Inflammatory macrophage treated with lipopolysaccharide for 1 hour (primary cell): Measurements from ENCODE around the gene RC3H2.
A peak's percentile ranks its signal among the peaks of the same experiment; 100 is the strongest.
"Not testable (repeated sequence)": the region's sequence is repeated elsewhere in the genome, so short reads cannot be mapped to it uniquely, and the experiment has no call there.

Experiments used
- DNase-seq, 2 donors: peaks; one replicate each; pipeline ENCODE4 v3.0.0-alpha.2; 2020 to 2022

RC3H2 gene

DNA sequence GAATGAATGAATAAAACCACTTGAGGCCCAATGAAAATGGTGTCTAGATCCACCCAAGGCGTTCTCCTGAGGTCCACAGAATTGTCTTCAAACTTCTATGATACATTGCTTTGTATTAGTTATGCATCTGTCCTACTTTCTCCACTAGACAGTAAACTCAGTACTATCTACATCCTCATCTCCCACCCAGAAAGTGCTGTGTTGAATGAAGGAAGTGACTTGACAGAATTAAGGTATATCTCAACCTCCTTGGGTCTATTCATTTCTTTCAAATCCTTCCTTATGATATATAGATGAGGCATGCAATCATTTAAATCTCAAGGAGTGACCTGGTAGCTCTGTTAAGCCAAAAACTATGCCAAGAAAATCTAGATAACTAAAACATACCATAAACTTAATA lies 61.0 kb downstream of the RC3H2 start:
- DNase-seq, result no peak

DNA sequence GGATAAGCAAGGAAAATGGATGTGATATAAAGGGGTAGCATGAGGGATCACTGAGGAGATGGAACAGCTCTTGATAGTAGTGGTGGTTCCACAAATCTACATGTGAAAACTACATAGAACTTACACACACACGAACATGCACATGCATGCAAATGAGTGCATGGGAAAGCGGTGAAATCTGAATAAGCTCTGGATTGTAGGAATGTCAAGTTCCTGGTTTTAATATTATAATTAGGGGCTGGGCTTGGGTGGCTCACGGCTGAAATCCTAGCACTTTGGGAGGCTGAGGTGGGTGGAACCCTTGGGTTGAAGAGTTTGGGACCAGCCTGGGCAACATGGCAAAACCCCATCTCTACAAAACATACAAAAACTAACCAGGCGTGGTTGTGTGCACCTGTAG lies 63.7 kb downstream of the RC3H2 start:
- DNase-seq, result no peak

DNA sequence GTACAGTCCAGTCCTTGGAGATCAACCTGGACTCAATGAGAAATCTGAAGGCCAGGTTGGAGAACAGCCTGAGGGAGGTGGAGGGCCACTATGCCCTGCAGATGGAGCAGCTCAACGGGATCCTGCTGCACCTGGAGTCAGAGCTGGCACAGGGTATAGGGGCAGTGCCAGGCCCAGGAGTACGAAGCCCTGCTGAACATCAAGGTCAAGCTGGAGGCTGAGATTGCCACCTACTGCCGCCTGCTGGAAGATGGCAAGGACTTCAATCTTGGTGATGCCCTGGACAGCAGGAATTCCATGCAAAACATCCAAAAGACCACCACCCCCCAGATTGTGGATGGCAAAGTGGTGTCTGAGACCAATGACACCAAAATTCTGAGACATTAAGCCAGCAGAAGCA lies 66.7 kb downstream of the RC3H2 start:
- DNase-seq, result not testable (repeated sequence)

DNA sequence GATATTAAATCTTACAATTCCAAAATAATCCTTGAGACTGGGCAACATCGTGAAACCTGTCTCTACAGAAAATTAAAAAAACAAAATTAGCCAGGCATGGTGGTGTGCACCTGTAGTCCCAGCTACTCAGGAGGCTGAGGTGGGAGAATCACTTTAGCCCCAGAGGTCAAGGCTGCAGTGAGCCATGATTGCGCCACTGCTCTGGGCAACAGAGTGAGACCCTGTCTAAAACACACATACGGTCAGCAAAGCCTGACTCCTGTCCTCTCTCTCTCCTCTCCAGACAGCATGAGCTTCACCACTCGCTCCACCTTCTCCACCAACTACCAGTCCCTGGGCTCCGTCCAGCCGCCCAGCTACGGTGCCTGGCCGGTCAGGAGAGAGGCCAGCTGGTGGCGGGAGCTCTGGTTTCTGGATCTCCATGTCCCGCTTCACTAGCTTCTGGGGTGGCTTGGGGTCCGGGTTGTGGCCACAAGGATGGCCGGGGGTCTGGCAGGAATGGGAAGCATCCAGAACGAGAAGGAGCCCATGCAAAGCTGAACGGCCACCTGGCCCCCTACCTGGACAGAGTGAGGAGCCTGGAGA lies 67.8 kb downstream of the RC3H2 start:
- DNase-seq, result no peak

DNA sequence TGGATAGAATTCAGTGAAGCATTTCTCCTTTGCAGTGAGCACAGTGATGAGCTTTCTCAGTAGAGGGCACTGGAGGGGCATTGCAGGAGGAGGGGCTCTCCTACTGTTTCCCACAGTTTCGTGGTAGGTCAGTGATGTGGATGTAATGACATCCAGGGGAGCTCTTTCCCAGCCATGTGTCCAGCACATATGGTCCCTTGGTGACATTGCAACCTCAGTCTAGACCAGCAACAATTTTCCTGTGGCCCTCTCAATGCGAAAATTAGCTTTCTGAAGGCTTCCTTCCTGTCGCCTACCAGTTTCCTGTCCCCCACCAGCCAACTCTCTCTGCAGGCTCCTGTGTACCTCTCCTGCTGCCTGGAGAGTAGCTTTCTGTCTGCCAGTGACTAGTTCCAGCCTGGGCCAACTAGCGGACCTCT lies 69.8 kb downstream of the RC3H2 start:
- no peak for DNase-seq

DNA sequence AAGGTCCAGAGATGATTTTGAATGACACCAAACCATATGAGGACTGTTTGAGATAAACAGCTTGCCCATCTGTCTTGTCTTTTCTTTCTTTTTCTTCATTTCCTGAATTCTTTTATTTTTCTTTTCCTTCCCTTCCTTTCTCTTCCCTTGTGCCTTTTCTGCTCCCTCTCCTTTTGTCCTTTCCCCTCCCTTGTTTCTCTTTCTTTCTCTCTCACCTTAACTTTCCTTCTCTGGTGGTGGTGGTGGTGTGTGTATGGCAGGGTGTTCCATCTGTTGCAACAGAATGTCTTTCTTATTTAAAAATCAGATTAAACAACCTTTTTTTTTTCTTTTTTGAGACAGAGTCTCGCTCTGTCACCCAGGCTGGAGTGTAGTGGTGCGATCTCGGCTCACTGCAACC lies 73.0 kb downstream of the RC3H2 start:
- no peak for DNase-seq

DNA sequence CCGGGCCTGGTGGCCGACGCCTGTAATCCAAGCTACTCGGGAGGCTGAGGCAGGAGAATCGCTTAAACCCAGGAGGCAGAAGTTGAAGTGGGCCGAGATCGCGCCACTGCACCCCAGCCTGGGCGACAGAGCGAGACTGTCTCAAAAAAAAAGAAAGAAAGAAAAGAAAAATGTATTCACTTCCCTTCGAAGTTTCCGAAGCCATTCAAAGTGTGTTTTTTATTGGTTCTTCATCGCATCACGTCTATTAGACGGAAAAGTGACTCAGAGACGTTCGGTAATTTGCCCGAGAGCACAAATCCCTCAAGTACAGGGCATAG lies 76.2 kb downstream of the RC3H2 start:
- DNase-seq, result not testable (repeated sequence)

DNA sequence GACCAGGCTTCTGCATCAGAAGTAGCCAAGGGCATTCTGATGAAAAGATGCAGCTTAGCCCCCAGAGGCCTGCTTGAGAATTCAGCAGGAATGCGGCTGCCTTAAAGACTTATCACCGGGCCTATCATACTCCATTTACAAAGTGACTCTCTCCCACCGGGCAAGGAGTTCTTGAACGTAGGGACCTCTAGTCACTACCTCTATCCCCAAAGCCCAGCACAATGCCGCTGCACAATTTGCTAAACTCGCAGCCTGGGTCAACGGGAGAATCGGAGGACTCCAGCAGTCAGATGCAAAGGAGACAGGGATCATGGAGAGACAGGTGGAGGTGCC lies 77.4 kb downstream of the RC3H2 start:
- DNase-seq, result peak in 1 of 2 donors; percentile 22

DNA sequence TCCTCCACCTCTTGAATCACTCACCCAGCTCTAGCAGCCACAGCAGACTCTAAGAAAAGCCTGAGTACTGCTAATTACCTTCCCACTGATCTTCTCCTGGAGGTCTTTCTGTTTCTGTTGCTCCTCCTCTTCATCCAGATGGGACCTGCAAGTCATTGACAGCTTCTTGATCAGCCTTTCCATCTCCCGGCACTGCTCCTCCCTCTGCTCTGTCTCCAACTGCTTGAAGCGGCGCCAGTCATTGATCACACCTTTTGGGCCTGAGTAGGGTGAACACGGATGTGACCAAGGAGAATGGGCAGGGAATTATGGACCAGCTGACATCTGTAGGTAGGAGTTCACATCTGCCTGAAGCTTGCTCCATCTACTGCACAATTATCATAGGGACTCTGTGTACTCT lies 82.2 kb downstream of the RC3H2 start:
- DNase-seq, result no peak

DNA sequence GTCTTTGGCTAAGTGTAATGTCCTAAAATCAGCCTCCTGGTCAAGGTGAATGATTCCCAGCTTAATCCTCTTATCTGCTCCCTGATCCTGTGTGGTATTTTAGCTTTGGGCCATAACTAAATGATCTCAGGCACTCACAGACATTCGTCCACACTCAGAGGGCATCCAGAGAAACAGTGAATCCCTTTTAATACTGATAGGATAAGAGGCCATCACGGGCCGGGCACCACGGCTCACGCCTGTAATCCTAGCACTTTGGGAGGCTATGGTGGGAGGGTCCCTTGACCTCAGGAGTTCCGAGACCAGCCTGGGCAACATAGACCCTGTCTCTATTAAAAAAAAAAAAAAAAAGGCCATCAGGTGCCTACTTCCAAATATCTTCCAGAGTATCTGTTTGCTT lies 83.1 kb downstream of the RC3H2 start:
- no peak for DNase-seq

DNA sequence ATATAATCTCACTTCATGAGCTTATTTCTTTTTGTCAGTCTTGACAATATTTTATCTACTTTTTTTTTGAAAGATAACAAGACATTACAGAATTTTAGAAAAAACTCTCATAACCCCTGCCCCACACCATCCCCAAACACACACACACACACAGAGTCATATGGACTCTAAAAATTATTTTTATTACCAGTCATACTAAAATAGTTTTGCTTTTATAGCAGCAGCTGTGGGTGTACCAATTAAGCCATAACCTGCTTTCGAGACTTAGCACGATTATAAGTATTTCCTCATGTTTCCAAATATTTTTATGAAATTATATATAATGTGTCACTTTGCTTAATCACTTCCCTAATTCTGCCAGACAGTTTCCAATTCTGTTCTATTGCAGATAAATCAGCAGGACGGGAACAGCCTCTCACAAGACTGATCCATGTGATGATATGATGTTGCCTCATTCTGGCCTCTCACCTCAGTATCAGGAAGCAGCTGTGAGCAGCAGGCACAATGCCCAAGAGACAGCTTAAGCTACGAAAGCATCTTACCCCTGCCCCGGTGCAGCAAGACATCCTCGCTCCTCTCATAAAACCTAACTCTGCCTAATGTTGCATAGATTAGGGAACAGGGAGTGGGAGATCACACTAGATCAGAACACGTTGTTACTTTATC lies 83.7 kb downstream of the RC3H2 start:
- DNase-seq, result peak; percentile 86 to 96

DNA sequence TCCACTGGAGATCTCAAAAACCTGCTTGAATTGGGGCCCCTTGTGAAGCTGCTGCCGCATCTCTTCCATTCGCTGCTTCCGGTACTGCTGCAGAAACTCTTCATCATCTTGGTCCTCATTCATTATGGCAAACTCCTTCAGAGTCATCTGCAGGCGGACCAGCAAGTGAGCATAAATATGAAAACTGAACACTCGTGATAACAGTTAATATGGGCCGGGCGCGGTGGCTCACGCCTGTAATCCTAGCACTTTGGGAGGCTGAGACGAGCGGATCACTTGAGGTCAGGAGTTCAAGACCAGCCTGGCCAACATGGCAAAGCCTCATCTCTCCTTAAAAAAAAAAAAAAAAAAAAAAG lies 84.7 kb downstream of the RC3H2 start:
- DNase-seq, result no peak

DNA sequence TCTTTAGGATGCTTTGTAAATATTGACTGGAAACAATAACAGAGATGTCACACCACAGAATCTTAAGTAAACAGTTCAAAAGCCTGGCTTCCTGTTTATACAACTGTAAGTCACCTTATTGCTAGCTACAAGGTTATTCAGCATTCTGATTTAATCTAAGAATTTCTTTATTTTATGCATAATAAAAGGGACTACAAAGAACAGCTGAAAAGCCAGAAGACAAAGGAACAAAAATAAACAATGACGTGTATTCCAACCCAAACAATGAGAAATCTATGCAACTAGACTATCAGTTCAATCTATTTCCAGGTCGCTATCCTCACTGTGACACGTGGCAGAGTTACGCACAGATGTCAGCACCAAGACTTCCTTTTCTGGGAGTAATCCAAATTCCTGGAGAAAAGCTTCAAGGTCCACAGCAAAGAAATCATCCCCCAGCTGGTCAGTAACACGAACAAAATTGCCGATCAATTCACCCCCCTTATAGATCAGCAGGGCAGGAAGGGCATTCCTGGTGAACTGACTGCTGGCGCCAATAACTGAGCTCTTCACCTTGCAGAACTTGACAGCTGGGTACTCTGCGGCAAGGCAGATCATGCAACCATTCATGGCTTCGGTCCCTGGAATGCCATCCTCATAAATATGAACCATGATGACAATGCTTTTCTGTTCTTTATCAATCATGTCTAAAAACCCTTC lies 85.2 kb downstream of the RC3H2 start:
- no peak for DNase-seq

DNA sequence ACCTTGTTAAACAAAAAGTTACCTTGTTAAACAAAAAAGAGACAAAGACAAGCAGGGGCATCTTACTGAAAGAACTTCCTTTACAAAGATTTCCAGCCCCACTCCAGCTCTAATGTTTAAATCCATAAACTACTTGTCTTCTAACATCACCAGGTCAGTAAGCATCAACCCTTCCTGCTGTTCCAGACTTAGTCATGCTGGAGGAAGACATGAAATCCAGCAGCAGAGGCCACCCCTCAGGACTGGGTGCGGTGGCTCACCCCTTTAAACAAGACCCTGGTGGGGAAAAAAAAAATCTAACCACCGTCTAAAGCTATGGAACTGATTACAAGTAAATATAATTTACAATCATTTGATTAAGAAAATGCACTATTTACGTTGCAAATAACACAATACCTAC lies 85.8 kb downstream of the RC3H2 start:
- no peak for DNase-seq

DNA sequence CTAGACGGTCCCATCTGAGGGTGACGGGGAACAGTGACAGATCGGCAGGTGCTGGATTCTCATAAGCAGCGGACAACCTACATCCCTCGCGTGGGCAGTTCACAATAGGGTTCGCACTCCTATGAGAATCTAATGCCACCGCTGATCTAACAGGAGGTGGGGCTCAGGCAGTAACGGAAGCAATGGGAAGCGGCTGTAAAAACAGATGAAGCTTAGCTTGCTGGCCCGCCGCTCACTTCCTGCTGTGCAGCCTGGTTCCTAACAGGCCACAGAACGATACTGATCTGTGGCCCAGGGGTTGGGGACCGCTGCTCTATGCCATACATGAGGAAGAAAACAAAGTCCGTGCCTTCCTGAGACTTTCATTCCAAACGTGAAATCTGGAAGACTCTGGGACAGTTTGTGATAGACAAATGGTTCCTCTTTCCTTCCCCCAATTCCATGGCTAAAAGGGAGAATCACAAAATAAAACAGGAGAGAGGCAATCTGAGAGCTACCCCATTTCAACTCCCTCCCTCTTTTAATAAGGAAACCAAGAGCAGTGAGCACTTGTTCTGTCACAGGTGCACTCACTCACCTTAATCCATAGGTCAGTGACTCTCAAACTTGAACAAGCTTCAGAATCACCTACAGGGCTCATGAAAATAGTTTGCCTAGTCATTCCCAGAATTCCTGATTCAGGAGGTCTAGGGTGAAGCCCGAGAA lies 88.8 kb downstream of the RC3H2 start:
- DNase-seq, result peak in 1 of 2 donors; percentile 30

DNA sequence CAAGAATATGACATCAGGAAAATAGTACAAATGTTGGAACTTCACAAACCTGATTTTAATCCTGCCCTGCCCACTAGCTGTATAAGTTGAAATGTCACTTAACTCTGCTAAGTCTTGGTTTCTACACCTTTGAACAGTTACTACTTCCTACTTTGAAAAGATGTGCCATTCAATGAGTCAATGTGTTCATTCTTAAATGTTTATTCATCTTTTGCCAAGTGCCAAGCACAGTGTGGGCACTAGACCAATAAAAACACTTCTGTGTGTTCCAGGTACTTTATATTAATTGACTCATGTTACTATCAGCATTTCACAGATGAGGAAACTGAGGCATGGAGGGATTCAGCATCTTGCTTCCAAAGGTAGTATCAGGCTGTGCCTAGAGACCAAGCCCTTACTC lies 89.6 kb downstream of the RC3H2 start:
- DNase-seq, result no peak

DNA sequence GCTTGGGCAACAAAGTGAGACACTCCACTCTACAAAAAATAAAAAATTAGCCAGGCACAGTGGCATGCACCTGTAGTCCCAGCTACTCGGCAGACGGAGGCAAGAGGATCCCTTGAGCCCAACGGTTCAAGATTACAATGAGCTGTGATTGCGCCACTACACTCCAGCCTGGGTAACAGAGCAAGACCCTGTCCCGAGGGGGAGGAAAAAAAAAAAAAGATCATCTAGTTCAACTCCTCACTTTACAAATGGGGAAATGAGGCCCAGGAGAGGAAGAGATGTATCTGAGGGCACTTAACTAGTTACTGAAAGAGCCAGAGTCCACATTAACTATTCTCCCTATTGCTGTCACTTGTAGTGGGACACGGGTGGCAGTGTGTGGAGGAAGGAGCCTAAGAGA lies 90.6 kb downstream of the RC3H2 start:
- peak in 1 of 2 donors; percentile 25 for DNase-seq

DNA sequence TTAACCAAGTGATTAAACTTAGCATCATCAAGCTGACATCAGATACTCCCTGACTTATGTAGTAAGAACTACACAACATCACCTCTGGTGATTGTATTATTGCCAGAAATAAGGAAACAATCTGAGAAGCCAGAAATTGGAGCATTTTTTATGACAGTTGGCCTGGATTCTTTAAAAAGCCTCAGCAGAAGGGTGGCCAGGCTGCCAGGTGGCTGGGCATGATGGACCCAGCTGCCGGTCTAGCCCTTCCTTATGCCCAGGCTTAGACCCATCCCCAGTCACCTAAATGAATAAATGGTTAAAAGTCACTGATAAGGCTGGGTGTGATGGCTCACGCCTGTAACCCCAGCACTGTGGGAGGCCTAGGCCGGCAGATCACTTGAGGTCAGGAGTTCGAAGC lies 92.4 kb downstream of the RC3H2 start:
- no peak for DNase-seq

DNA sequence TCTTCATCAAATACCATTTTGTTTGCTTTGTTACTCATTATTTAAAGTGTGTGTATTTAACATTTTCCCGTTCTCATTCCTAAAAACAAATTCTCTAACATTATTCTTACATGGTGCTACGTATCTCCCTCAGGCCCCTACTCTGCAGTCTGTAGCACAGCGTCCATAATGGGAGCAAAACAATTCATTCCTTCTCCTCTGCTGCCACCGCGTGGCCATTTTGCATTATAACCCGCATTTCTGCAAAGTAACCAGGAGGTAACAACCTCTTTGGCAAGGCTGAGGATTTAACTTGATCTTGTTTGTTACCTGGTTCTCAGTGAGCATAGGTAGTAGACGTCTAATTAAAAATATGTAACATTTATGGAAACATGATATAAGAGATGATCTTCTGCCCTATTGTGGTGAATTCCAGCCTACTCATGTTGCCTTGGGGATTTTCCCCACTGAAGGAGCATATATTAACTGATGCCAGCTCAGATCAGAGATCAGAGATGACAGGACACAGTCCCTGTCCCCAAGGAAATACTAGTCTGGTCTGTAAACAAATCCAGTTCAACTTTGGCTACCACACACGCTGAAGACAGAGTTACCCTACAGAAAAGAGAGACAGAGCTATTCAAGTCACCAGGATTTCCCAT lies 94.7 kb downstream of the RC3H2 start:
- peak; percentile 57 to 94 for DNase-seq

DNA sequence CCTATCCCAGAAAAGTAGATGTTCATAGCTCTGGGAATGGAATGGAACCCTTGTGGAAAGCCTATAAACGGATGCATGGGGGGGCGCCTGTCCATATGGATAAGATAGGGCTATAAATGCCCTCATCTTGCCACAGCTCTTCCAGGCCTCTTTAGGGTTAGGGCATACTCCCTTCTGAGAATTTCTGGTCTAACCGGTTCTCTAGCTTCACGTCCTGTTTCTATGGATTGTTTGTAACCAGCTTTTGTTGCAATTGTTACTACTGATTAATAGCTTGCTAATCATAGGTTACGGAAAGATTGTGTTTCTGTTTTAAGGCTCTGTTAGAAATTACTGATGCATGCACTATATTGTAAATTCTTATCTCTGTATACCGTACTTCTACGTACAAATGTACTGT lies 95.9 kb downstream of the RC3H2 start:
- DNase-seq, result not testable (repeated sequence)

DNA sequence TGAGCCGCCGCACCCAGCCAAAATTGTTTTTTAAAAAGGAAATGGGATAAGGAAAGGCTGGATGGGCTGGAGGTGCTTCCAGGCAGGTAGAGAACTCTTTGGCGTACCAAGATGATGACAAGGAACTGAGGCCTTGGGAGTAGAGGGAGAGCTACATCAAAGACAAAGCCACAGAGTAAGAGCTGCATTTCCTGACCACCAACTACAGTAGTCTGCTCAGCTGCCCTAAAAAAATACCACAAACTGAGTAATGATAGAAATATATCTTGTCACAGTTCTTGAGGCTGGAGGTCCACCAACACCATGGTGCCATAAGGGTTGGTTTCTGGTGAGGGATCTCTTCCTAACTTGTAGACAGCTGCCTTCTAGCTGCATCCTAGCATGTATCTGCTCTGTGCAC lies 97.0 kb downstream of the RC3H2 start:
- DNase-seq, result no peak

DNA sequence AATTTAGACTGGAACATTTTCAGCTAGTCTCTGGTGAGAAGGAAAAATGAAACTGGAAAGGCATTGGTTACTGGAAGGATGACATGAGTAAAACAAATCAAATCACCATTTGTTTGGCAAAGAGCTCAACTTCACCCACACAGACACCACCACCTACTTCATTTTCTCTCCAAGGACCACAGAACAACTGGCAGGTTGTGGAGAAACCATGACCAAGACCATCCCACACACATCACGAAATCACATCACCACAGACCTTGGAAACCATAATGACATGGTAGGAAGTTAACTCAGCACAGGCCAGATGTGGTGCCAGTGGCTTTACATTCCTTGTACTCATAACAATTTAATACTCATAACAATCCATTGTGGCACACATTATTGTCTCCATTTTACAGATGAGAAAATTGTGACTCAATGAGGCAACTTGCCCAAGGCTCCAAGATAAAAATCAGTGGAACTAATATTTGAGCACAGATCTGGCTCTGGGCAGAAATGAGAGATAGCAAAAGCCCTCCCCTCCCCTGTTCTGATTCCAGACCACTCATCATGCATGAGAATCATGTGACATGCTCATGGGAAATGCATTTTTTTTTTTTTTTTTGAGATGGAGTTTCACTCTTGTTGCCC lies 97.8 kb downstream of the RC3H2 start:
- peak in 1 of 2 donors; percentile 63 for DNase-seq

DNA sequence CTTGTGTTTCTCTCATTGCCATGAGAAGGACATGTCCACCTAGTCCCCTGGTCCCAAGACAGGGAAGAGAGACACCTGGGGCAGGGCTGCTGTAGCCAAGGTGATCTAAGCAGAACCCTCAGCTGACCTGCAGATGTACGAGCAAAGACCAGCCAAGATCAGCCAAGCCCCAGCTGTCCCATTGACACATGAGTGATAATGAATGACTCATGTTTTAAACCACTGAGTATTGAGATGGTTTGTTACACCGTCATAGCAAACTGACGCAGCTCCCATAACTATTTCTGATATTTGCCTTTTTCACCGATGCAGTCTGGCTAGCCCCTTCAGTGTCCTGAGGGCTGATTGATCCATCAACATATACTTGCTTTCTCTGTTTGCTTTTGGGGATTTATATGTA lies 98.5 kb downstream of the RC3H2 start:
- no peak for DNase-seq
